ELR (cell line): ENCODE results near the gene OR2AT4.
"Not testable (repeated sequence)": the region's sequence is repeated elsewhere in the genome, so short reads cannot be mapped to it uniquely, and the experiment has no call there.

Source experiments
- DNase-seq: peaks from one replicate; pipeline ENCODE4 v3.0.0-alpha.2; 2015; ENCODE audit warnings: low read depth

Gene OR2AT4

DNA sequence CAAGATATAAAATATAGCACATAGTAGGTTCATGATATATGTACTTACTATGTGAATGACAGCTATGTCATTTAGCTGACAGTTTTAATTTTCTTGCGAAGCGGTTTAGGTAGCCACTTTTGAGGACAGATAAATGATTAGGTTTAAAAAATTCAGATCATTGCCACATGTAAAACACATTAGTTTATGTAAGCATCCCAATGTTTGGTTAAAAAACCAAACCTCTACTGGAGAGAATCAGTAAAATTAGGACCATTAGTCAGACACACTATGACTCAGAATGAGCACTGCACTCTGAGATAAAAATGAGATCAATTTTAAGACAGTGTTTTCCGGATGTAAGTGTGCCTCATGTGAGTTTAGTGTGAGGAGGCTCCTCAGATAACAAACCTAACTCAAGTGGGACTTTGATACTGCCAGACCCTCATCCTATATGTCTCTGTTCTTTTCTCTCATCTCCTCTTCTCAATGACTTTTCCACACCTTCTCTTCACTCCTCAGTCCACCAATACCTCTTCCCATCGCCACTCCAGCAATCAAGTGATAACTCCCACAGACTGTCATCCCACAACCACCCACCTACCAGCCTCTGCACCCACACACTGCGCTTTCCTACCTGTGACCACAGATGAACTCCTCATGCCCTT, 6.8 kb upstream of the OR2AT4 start:
- peak; percentile 85 for DNase-seq

- DNase-seq, result no peak
Measured at GRCh38 chr11:75101424-75102128, 4.9 kb upstream of the OR2AT4 start.

- peak; percentile 85 for DNase-seq
Measured at GRCh38 chr11:75100314-75100713, 3.6 kb upstream of the OR2AT4 start.

- DNase-seq, result no peak
Measured at GRCh38 chr11:75099635-75100034, 3.0 kb upstream of the OR2AT4 start.

DNA sequence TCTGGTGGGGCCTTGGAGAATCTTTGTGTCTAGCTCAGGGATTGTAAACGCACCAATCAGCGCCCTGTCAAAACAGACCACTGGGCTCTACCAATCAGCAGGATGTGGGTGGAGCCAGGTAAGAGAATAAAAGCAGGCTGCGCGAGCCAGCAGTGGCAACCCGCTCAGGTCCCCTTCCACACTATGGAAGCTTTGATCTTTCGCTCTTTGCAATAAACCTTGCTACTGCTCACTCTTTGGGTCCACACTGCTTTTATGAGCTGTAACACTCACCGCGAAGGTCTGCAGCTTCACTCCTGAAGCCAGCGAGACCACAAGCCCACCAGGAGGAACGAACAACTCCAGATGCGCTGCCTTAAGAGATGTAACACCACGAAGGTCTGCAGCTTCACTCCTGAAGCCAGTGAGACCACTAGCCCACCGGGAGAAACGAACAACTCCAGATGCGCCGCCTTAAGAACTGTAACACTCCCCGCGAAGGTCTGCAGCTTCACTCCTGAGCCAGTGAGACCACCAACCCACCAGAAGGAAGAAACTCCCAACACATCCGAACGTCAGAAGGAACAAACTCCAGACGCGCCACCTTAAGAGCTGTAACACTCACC, 2.3 kb upstream of the OR2AT4 start:
- not testable (repeated sequence) for DNase-seq

GRCh38 chr11:75098181-75098580, 1.5 kb upstream of the OR2AT4 start:
- not testable (repeated sequence) for DNase-seq

- DNase-seq, result no peak
Measured at GRCh38 chr11:75097173-75097557, 489 bp upstream of the OR2AT4 start.

DNA sequence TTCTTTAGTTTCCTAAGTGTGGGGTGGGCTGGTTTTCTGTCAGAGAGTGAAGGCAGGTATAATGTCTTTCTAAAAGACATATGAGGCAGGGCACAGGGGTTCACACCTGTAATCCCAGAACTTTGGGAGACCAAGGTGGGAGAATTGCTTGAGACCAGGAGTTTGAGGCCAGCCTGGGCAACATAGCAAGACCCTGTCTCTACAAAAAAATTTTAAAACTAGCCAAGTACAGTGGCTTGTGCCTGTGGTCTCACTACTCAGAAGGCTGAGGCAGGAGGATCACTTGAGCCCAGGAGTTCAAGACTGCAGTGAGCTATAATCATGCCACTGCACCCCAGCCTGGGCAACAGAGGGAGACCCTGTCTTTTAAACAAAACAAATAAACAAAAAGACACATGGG, 2.3 kb downstream of the OR2AT4 start:
- DNase-seq, result not testable (repeated sequence)

GRCh38 chr11:75090671-75091177, 6.0 kb downstream of the OR2AT4 start:
- no peak for DNase-seq

GRCh38 chr11:75087319-75088305, 9.1 kb downstream of the OR2AT4 start:
- no peak for DNase-seq

DNA sequence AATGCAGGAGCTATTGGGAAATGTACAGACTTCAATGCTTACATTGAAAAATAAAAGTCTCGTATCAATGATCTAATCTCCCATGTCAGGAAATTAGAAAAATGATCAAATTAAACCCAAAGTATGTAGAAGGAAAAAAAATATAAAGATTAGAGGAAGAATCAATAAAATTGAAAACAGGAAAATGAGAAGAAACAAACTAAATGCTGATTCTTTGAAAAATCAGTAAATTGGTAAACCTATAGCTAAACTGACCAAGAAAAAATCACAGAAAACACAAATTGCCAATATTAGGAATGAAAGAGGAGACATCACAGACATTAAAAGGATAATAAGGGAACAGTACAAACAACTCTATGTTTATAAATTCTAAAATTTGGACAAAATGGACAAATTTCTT, 11.8 kb downstream of the OR2AT4 start:
- no peak for DNase-seq

DNA sequence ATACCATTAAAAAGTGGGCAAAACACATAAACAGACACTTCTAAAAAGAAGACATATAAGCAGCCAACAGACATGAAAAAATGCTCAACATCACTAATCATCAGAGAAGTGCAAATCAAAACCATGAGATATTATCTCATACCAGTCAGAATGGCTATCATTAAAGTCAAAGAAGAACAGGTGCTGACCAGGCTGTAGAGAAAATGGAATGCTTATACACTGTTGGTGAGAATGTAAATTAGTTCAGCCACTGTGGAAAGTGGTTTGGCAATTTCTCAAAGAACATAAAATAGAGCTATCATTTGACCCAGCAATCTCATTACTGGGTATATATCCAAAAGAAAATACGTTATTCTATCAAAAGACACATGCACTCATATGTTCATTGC, 13.5 kb downstream of the OR2AT4 start:
- DNase-seq, result no peak

DNA sequence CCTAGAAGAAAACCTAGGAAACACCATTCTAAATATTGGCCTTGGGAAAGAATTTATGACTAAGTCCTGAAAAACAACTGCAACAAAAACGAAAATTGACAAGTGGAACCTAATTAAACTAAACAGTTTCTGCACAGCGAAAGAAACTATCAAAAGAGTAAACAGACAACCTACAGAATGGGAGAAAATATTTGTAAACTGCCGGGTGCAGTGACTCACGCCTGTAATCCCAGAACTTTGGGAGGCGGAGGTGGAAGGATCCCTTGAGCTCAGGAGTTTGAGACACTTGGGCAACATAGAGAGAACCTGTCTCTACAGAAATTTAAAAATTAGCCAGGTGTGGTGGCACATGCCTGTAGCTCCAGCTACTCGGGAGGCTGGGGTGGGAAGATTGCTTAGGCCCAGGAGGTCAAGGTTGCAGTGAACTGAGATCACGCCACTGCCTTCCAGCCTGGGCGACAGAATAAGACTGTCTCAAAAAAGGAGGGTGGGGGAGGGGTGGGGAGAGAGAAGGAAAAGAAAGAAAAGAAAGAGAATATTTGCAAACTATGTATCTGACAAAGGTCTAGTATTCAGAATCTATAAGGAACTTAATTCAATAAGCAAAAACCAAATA, 14.0 kb downstream of the OR2AT4 start:
- DNase-seq, result no peak

- no peak for DNase-seq
Measured at GRCh38 chr11:75079546-75079945, 17.1 kb downstream of the OR2AT4 start.

GRCh38 chr11:75078233-75078632, 18.4 kb downstream of the OR2AT4 start:
- peak; percentile 56 for DNase-seq

DNA sequence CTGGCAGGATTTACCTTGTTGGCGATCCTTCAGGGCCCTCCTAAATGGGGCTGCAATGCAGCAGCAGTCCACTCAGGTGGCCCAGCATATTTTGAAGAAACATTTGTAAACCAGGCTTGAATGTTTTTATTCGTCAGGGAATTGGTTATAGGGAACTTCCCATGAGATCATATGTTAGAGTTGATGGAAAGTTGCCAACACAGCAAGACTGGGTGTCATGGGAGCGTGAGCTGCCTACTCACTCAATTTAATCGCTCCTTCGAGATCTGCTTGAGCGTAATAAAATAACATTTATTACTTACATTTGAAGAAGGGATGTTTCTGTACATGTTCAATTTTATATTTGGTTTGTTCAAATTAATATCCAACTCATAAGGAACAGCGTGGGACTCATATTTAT, 19.4 kb downstream of the OR2AT4 start:
- peak; percentile 19 for DNase-seq

GRCh38 chr11:75076671-75077070, 20.0 kb downstream of the OR2AT4 start:
- DNase-seq, result no peak

GRCh38 chr11:75073459-75074190, 23.1 kb downstream of the OR2AT4 start:
- DNase-seq, result no peak

DNA sequence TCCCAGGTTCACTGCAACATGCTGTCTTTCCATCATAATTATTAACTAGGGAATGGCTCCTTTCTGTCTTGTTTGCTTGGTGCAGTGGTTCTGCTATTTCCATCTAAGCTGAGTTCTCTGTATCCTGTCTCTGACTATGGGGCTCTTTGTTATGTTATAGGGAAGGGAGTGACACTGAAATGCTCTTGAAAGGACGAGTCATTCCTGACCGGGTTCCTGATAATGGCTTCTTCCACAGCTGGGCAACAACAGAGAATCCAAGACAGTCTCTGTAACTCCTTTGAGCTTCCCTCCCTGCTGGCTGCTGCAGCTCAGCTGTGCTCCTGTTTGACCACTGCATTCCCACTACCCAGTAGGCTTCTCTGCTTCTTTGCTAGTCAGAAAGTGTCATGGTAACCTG, 24.1 kb downstream of the OR2AT4 start:
- DNase-seq, result no peak

GRCh38 chr11:75069473-75069872, 27.2 kb downstream of the OR2AT4 start:
- DNase-seq, result no peak

GRCh38 chr11:75068993-75069392, 27.7 kb downstream of the OR2AT4 start:
- DNase-seq, result no peak
